Activated CD4-positive, alpha-beta memory T cell treated with anti-CD3 and anti-CD28 coated beads for 36 hours (primary cell): Measurements from ENCODE around the gene HOXD13. TPM values are rescaled to one million over a fixed set of nuclear protein-coding genes. Genes with fewer than 3 reads are reported as not detected.

Source experiments
- CTCF ChIA-PET: fragments of 350-600 bp; sonication (Branson Sonifier 250); formaldehyde crosslinking; loops from one replicate; lab custom pipeline; 2021; ENCODE audit warnings: antibody characterized with exemption, inconsistent platforms; lab: Charles Lee
- POLR2A ChIA-PET: fragments of 350-600 bp; sonication (Branson Sonifier 250); formaldehyde crosslinking; loops from one replicate; lab custom pipeline; 2021; ENCODE audit warnings: antibody characterized with exemption; lab: Charles Lee
- DNase-seq: peaks from one replicate; pipeline ENCODE4 v3.0.0-alpha.2; 2020
- H3K27ac Mint-ChIP-seq: one replicate; pipeline ENCODE4 v1.8.0; 2021; ENCODE audit warnings: mixed read lengths
- H3K27me3 Mint-ChIP-seq: one replicate; pipeline ENCODE4 v1.8.0; 2021; ENCODE audit warnings: mixed read lengths
- H3K36me3 Mint-ChIP-seq: one replicate; pipeline ENCODE4 v1.8.0; 2021; ENCODE audit warnings: mixed read lengths
- H3K4me1 Mint-ChIP-seq: one replicate; pipeline ENCODE4 v1.8.0; 2021; ENCODE audit warnings: low read depth, mixed read lengths
- H3K4me3 Mint-ChIP-seq: one replicate; pipeline ENCODE4 v1.8.0; 2021; ENCODE audit warnings: mild to moderate bottlenecking, mixed read lengths
- H3K9me3 Mint-ChIP-seq: one replicate; pipeline ENCODE4 v1.8.0; 2021; ENCODE audit warnings: mixed read lengths
- intact Hi-C: fragments of 100-400 bp; cut with micrococcal nuclease; formaldehyde crosslinking; loops from one replicate; pipeline ENCODE4 v1.15.1; 2023
- total RNA-seq, 2 experiments: library from RNA; stranded (reverse); gene quantifications; one replicate each; pipeline ENCODE4 v1.2.3, GENCODE V29; 2021

The HOXD13 gene
- not detected for total RNA-seq

DNA sequence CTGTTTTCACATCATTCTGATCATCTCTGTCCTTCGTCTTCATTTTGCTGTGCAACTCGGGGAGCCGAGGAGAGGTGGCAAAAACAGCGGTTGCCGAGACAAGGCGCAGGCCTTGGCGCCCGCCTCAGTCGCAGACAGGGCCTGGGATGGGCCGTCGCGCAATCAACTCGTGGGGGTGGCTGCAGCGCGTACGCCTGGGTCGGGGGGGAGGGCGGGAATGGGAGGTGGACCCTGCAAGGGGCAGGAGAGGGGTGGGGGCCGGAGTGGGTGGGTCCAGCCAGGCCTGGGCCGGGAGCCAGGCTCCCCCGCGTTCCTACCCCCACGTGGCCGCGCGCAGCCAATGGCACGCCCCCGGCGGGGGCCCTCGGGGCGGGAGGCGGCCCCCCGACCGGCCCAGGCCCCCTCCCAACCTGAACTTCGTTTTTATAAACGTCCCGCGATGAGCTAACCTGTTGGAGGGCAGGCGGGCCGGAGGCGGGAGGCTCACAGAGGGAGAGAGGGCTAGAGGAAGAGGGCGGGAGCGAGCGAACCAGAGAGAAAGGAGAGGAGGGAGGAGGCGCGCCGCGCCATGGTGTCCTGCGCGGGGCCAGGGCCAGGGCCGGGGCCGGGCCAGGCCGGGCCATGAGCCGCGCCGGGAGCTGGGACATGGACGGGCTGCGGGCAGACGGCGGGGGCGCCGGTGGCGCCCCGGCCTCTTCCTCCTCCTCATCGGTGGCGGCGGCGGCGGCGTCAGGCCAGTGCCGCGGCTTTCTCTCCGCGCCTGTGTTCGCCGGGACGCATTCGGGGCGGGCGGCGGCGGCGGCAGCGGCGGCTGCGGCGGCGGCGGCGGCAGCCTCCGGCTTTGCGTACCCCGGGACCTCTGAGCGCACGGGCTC is at the start of gene HOXD13:
Gene HOXD13 (plus strand): TSS at position 452 of the 875 bp plus-strand sequence. CDS start 170 bp downstream, at position 622.
- ChIA-PET POLR2A (no interaction called here), CTCF (no interaction called here)
- no peak for DNase-seq
- peaks cover 6% of the 10 kb centered on the region for H3K36me3 Mint-ChIP-seq
- peak within 1 kb of the TSS; percentile 33 for H3K27ac Mint-ChIP-seq
- H3K9me3 Mint-ChIP-seq = no peaks in the 10 kb centered on the region
- peaks cover 87% of the 10 kb centered on the region for H3K27me3 Mint-ChIP-seq
- peak within 1 kb of the TSS; percentile 29 for H3K4me3 Mint-ChIP-seq
- H3K4me1 Mint-ChIP-seq = peaks cover 25% of the 10 kb centered on the region
- intact Hi-C loops = loop anchor here (10.0 kb wide), 1 partner anchor 888 kb away; no protein-coding TSS in a partner anchor

DNA sequence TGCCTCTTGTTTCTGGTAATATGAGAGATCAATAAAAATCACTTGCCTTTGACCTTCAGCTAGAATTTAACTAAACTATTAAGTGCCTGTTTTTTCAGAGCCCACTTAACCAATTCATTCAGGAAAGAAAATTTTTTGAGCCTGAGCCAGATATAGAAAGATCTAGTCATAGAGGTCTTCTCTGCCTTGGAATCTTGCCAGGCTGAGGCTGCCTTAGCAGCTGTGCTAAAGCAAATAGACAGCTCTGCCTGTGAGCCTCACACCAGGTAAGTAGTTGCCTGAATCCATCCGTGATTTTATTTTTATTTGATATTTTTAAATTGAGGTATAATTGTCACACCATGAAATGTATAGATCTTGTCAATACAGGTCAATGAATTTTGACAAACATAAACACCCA is 36.1 kb upstream of the HOXD13 start:
- POLR2A ChIA-PET = no interaction called here
- intact Hi-C loops = no loop called here
- DNase-seq = no peak
- H3K4me3 Mint-ChIP-seq = no peak overlapping the region
- no peak overlapping the region for H3K27ac Mint-ChIP-seq
- CTCF ChIA-PET = no interaction called here
- H3K36me3 Mint-ChIP-seq = no peaks in the 10 kb centered on the region
- no peaks in the 10 kb centered on the region for H3K9me3 Mint-ChIP-seq
- H3K4me1 Mint-ChIP-seq = no peaks in the 10 kb centered on the region
- H3K27me3 Mint-ChIP-seq = peaks cover 39% of the 10 kb centered on the region

DNA sequence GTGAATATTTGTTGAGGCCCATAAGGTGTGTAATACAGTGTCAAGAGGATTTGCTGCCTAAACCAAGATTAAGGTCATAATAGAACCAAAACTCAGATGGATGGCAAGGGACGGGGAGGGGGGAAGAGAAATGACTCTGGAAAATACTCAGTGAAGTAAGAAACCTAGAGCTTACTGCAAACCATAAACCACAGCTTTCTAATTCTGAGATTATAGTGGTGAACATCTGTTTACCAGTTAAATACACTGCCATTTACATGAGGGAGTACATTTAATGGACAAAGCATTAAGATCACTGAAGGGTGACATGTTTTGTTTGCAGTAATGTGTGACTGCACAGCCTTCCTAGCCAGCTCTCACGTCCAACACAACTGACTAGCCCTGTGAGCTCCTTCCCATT is 28.6 kb upstream of the HOXD13 start:
- Mint-ChIP-seq H3K27ac (no peak overlapping the region), H3K9me3 (no peaks in the 10 kb centered on the region), H3K27me3 (peaks cover 64% of the 10 kb centered on the region), H3K4me1 (peaks cover 14% of the 10 kb centered on the region), H3K36me3 (no peaks in the 10 kb centered on the region), H3K4me3 (no peak overlapping the region)
- no peak for DNase-seq
- intact Hi-C loops = no loop called here
- ChIA-PET CTCF (no interaction called here), POLR2A (no interaction called here)

DNA sequence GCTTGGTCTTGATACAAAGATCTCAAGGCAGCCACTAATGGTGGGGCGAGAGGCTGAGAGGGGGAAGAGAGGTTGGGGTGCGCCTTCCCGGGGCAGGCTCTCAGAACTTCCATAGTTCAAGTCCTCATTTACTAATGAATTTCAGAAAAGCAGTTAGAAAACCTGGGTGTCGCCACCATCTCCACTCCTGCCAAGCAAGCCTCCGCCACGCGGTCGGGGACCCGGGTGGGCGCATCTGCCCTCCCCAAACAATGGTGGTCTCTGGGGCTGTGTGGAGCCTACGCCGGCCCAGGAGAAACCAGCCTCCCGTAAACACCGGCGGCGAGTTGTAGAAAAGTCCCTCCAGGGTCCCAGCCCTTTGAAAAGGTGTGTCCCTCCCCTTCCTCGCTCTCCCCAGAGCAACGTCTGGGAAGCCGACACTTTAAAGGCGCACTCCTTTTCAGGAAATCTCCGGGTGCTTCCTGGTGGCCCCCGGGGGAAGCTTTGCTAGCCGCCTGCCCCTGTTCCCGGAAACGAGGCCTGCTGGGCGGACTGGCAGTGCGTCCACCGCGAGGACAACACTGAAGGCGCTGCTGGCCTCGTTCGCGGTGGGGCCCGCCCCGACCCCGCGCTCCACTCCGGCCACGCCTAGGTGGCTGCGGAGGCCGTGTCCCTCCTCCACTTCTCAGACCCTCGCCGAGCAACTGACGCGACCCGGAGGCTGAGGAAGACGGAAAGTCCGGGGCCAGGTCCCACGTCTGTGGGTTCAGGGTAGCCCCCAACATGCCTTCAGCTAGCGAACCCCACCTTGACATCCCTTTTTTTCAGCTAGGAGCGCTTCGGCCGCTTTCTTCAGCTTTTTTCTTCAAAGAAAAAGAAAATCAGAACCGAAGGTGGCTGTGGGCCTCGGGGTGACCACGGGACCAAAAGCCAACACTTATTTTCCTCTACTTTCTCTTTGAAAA is 25.6 kb upstream of the HOXD13 start:
- Mint-ChIP-seq H3K9me3 (no peaks in the 10 kb centered on the region), H3K27ac (no peak overlapping the region), H3K4me1 (peaks cover 17% of the 10 kb centered on the region), H3K4me3 (no peak overlapping the region), H3K27me3 (peaks cover 75% of the 10 kb centered on the region), H3K36me3 (no peaks in the 10 kb centered on the region)
- CTCF ChIA-PET = no interaction called here
- intact Hi-C loops = no loop called here
- no peak for DNase-seq
- POLR2A ChIA-PET = no interaction called here

DNA sequence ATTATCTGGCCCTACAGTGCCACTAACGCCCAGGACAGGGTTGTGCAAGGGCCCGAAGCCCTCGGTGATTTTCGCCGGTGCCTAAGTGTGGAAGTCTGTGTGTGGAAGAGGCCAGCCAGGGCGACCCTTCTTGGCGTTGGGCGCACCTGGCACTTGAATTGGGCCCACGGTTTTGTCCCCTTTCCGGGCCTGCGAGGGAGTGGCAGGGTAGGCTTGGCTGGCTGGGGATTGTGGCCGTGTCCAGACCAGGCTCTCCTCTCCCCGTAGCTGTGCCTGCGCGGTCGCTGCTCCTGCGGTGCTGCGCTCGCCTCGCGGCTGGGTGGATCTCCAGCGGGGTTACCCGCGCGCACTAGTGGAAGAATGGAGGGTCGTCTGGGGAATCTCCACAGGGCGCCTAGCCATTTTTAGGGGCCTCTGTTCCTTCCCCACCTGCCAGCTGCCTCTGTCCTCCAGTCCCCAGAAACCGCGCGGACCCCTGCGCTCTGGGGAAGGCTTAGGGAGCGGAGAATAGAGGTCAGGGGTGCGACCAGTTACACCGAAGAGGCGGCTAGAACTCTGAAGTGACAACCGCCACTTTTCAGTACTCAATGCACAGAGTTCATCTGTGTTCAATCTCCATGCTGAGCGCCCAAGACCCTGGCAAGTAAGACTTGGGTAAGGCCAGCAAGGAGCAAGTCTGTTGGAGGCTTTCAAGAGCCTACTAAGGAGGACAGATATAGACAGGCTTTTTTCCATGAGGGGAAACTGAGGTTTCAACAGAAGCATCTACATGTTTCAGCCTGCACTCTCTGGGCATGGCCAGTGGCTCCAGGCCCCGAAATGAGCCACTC is 24.7 kb upstream of the HOXD13 start:
- ChIA-PET POLR2A (no interaction called here), CTCF (no interaction called here)
- no peak overlapping the region for H3K4me3 Mint-ChIP-seq
- intact Hi-C loops = no loop called here
- DNase-seq = no peak
- no peak overlapping the region for H3K27ac Mint-ChIP-seq
- H3K9me3 Mint-ChIP-seq = no peaks in the 10 kb centered on the region
- peaks cover 78% of the 10 kb centered on the region for H3K27me3 Mint-ChIP-seq
- peaks cover 17% of the 10 kb centered on the region for H3K4me1 Mint-ChIP-seq
- no peaks in the 10 kb centered on the region for H3K36me3 Mint-ChIP-seq

DNA sequence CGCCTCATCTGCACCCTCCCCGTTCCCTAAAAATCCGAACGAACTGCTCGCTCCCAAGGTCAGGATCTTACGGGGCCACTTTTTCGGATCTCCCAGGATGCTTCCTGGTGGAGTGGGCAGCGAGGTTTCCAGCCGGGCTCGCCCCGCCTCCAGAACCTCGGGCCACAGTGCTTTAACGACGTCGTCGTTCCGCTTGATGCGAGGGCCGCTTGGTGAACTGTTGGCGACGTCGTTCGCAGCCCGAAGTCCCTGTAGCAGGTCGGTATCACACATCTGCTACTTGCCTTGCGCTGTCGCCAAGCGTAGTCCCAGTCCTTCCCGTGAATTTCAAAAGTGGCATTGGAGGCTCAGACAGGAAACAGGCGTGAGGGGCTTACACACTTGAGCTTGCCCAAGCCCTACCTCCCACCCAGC is 24.1 kb upstream of the HOXD13 start:
- no peak overlapping the region for H3K4me3 Mint-ChIP-seq
- DNase-seq = no peak
- no peaks in the 10 kb centered on the region for H3K36me3 Mint-ChIP-seq
- CTCF ChIA-PET = no interaction called here
- no peak overlapping the region for H3K27ac Mint-ChIP-seq
- H3K4me1 Mint-ChIP-seq = peaks cover 19% of the 10 kb centered on the region
- POLR2A ChIA-PET = no interaction called here
- intact Hi-C loops = no loop called here
- no peaks in the 10 kb centered on the region for H3K9me3 Mint-ChIP-seq
- peaks cover 80% of the 10 kb centered on the region for H3K27me3 Mint-ChIP-seq

DNA sequence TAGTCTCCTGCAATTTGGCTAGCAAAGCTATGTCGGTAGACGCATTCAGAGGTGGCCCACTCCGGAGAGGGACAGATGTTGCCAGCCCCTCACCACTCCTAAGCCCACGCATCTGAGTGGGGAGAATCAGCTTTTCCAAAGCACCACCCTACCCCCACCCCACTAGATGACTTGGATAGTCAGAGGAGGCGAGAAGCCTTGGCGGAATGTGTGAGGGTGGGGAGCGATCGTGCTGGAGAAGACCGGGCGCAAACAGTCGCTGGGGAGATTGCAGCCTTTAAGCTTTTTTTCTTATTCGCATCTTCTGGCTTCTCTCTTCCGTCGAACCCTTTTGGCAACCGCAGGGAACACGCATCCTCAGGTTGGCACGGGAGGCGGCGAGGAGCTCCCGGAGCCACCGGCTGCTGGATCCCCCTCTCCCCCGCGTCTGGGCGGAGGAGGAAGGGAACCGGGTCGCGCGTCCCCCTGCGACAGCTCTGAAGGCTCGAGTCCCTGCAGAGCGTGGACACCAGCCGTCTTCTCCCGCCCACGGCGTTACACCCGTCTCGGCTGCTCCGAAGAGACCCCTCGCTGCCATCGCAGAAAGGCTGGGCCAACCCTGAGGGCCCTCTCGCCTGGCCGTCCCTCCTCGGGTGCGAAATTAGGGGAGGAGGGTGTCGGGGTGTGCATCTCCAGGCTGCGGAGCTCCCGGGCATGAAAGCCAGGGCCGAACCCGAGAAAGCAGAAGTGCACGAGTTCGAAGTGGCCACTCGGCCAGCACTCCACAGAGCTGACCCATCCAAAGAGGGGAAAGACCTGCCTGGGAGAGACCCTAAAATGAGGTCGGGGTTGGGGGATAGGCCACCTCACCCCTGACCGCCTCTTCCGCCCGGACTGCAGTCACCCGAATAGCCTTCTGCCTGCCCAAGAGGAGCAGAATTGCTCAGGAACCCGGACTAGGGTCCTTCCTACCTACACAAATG is 20.9 kb upstream of the HOXD13 start:
- POLR2A ChIA-PET = no interaction called here
- no peak overlapping the region for H3K27ac Mint-ChIP-seq
- intact Hi-C loops = no loop called here
- H3K4me1 Mint-ChIP-seq = peaks cover 16% of the 10 kb centered on the region
- no peak for DNase-seq
- H3K27me3 Mint-ChIP-seq = peaks cover 84% of the 10 kb centered on the region
- CTCF ChIA-PET = interaction anchor here (0.8 to 1.8 kb wide), 3 partner anchors 24 to 217 kb away, joined by 3 to 6 read pairs (median 3); no protein-coding TSS in a partner anchor
- H3K4me3 Mint-ChIP-seq = no peak overlapping the region
- peaks cover 3% of the 10 kb centered on the region for H3K9me3 Mint-ChIP-seq
- no peaks in the 10 kb centered on the region for H3K36me3 Mint-ChIP-seq

DNA sequence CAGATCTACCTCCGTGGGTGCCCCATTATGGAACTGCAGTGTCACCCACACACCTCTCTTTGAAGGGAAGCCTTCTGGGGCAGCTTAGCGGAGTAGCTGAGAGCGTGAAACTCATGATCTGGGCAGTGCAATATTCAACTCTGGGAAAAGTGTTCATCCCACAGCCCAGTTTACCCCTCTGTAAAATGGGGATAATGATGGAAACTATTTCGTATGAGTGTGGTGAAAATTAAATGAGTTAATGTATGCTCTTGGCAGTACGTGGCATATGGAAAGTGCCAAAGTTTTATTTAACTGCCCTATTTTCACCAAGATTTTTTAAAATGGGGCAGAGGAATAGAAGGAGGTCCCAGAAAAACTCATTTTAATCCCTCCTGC is 20.2 kb upstream of the HOXD13 start:
- peaks cover 3% of the 10 kb centered on the region for H3K9me3 Mint-ChIP-seq
- H3K4me3 Mint-ChIP-seq = no peak overlapping the region
- no peaks in the 10 kb centered on the region for H3K36me3 Mint-ChIP-seq
- intact Hi-C loops = no loop called here
- H3K4me1 Mint-ChIP-seq = peaks cover 15% of the 10 kb centered on the region
- peaks cover 86% of the 10 kb centered on the region for H3K27me3 Mint-ChIP-seq
- ChIA-PET POLR2A (no interaction called here), CTCF (interaction anchor here (1.3 to 1.8 kb wide), 2 partner anchors 24 to 25 kb away, joined by 3 to 6 read pairs; no protein-coding TSS in a partner anchor)
- no peak for DNase-seq
- no peak overlapping the region for H3K27ac Mint-ChIP-seq

DNA sequence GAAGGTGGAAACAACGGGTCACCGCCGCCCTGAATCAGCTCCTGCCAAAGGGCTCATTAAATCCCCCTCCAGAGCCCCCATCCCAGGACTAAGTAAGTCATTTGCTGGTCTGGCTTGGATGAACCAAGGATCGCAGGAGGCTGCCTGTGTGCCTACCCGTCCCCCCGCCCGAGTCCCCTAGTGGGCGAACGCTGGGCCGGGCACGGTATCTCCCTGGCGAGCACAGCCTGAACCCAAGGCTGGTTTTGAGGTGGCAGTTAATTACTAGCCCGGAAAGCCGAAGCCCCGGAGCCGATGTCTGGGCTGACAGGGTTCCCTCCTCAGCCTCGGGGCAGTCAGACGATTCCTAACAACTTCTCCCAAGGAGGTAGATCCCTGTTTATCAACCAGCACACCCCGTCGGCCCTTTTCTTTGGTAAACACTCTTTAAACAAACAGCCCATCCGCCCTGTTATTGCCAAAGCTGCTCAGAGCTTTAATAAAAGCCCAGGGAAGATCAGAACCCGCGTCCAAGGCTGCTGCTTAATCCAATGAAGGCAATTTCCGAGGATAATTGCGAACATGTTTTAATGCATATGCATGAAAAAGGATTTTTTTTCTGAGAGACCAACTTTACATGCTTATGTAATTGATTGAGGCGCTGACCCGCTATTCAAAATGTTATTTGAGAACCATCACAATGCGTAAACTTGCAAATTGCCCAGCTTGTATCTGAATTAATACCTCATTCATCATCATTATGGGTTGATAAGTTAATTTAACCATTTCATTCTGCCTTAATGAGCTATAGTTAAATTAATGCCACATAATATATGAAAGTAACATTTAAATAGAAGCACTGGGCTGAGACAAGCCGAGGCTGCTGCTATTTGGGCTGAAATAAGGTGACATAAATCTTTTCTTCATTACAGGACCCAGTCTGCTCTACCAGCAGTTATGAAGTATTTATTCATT is 19.3 kb upstream of the HOXD13 start:
- ChIA-PET CTCF (interaction anchor here (1.2 kb wide), 1 partner anchor 24 kb away, joined by 5 read pairs; no protein-coding TSS in a partner anchor), POLR2A (no interaction called here)
- no peak for DNase-seq
- Mint-ChIP-seq H3K36me3 (peaks cover 1% of the 10 kb centered on the region), H3K9me3 (peaks cover 3% of the 10 kb centered on the region), H3K27me3 (peaks cover 82% of the 10 kb centered on the region), H3K4me3 (no peak overlapping the region), H3K27ac (no peak overlapping the region), H3K4me1 (peaks cover 11% of the 10 kb centered on the region)
- intact Hi-C loops = no loop called here

DNA sequence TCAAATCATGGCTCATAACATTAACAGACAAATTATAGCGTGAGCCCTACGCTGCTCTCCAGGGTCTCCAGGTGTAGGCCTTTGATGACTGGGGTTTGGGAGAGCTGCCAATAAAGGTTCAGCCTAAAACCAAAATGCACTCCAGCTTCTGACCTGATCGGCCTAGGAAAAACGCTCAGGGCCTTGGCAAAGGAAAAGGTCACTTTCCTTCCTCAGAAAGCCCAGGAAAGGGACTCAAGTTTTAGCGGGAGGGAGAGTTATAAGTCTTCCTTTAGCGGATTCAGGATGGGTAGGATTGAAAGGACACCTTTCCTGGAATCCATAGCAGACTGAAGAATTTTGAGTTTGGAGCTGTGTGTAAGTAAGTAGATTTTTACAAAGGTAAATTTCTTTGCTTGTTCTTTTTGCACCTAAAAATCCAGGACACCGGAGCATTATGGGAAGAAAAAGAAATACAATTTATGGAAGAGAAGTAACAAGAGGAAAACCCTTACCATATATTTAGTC is 17.5 kb upstream of the HOXD13 start:
- ChIA-PET POLR2A (no interaction called here), CTCF (interaction anchor here (0.9 to 1.5 kb wide), 2 partner anchors 21 to 385 kb away, joined by 3 to 4 read pairs; no protein-coding TSS in a partner anchor)
- Mint-ChIP-seq H3K27ac (no peak overlapping the region), H3K36me3 (peaks cover 14% of the 10 kb centered on the region), H3K4me1 (peaks cover 16% of the 10 kb centered on the region), H3K4me3 (no peak overlapping the region), H3K9me3 (peaks cover 7% of the 10 kb centered on the region), H3K27me3 (peaks cover 80% of the 10 kb centered on the region)
- intact Hi-C loops = no loop called here
- DNase-seq = no peak
